ENCODE measurements around the gene BEND7.

Gene BEND7

GRCh38 chr10:13483951-13484350, 44.9 kb downstream of the BEND7 start:
- TF ChIP-seq SPI1 (IDR thresholded peaks at IDR 0.05; ENCODE audit: borderline replicate concordance, low read depth), result no peak
- TF ChIP-seq GABPA (IDR thresholded peaks at IDR 0.05; ENCODE audit: low read depth), result no peak
- TF ChIP-seq, protein P1, sequence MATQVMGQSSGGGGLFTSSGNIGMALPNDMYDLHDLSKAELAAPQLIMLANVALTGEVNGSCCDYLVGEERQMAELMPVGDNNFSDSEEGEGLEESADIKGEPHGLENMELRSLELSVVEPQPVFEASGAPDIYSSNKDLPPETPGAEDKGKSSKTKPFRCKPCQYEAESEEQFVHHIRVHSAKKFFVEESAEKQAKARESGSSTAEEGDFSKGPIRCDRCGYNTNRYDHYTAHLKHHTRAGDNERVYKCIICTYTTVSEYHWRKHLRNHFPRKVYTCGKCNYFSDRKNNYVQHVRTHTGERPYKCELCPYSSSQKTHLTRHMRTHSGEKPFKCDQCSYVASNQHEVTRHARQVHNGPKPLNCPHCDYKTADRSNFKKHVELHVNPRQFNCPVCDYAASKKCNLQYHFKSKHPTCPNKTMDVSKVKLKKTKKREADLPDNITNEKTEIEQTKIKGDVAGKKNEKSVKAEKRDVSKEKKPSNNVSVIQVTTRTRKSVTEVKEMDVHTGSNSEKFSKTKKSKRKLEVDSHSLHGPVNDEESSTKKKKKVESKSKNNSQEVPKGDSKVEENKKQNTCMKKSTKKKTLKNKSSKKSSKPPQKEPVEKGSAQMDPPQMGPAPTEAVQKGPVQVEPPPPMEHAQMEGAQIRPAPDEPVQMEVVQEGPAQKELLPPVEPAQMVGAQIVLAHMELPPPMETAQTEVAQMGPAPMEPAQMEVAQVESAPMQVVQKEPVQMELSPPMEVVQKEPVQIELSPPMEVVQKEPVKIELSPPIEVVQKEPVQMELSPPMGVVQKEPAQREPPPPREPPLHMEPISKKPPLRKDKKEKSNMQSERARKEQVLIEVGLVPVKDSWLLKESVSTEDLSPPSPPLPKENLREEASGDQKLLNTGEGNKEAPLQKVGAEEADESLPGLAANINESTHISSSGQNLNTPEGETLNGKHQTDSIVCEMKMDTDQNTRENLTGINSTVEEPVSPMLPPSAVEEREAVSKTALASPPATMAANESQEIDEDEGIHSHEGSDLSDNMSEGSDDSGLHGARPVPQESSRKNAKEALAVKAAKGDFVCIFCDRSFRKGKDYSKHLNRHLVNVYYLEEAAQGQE (IDR thresholded peaks at IDR 0.05; ENCODE audit: insufficient replicate concordance, low read depth), result no peak
- TF ChIP-seq, protein P2, sequence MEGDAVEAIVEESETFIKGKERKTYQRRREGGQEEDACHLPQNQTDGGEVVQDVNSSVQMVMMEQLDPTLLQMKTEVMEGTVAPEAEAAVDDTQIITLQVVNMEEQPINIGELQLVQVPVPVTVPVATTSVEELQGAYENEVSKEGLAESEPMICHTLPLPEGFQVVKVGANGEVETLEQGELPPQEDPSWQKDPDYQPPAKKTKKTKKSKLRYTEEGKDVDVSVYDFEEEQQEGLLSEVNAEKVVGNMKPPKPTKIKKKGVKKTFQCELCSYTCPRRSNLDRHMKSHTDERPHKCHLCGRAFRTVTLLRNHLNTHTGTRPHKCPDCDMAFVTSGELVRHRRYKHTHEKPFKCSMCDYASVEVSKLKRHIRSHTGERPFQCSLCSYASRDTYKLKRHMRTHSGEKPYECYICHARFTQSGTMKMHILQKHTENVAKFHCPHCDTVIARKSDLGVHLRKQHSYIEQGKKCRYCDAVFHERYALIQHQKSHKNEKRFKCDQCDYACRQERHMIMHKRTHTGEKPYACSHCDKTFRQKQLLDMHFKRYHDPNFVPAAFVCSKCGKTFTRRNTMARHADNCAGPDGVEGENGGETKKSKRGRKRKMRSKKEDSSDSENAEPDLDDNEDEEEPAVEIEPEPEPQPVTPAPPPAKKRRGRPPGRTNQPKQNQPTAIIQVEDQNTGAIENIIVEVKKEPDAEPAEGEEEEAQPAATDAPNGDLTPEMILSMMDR (IDR thresholded peaks at IDR 0.05; ENCODE audit: insufficient read depth, low read length), result no peak
- no peak for TF ChIP-seq POLR2AphosphoS5 (IDR thresholded peaks at IDR 0.05; ENCODE audit: low read depth)
- DNase-seq (ENCODE audit: low read depth in 1 of 2, low spot score in 1 of 2), result peak in 1 of 2 experiments; percentile 6

DNA sequence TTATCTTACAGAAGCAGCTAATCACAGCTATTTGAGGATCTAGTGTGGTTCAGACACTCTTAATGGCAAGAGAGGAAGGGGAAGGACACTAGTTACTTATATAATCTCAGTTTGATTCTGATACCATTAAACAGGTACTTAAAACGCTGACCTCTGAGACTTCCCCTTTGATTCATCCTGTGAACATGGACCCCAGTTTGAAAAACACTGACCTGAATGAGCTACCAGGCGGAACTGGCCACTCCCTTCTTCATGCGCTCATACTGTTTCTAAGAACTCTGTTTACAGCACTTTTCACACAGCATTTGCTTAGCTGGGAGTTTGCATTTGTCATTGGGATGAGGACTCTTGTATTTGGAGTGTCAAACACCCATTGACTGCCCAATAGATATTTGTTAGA, 45.7 kb downstream of the BEND7 start:
- Histone ChIP-seq H3K4me3 (replicated peaks; ENCODE audit: insufficient read depth, low read length) (no peak overlapping the region), H3K27ac (replicated peaks) (no peak overlapping the region), H3K27me3 (ENCODE audit: insufficient read depth, poor library complexity, severe bottlenecking) (no peaks in the 10 kb centered on the region)
- TF ChIP-seq, protein P1 (IDR thresholded peaks at IDR 0.05; ENCODE audit: insufficient replicate concordance, low read depth), result no peak
- no peak for TF ChIP-seq POLR2AphosphoS5 (IDR thresholded peaks at IDR 0.05; ENCODE audit: low read depth)
- TF ChIP-seq GABPA (IDR thresholded peaks at IDR 0.05; ENCODE audit: low read depth), result no peak
- TF ChIP-seq SPI1 (IDR thresholded peaks at IDR 0.05; ENCODE audit: borderline replicate concordance, low read depth), result no peak
- TF ChIP-seq, protein P2 (IDR thresholded peaks at IDR 0.05; ENCODE audit: insufficient read depth, low read length), result no peak
- DNase-seq (ENCODE audit: low read depth in 1 of 2, low spot score in 1 of 2), result no peak

More at GRCh38 chr10:13483951-13484350, 44.9 kb downstream of the BEND7 start:
- Histone ChIP-seq H3K27me3 (ENCODE audit: insufficient read depth, poor library complexity, severe bottlenecking) (no peaks in the 10 kb centered on the region), H3K27ac (replicated peaks) (no peak overlapping the region), H3K4me3 (replicated peaks; ENCODE audit: insufficient read depth, low read length) (no peak overlapping the region)

GRCh38 chr10:13481690-13482089, 47.1 kb downstream of the BEND7 start:
- Histone ChIP-seq H3K4me3 (replicated peaks; ENCODE audit: insufficient read depth, low read length) (no peak overlapping the region), H3K27ac (replicated peaks) (no peak overlapping the region)
- no peak for TF ChIP-seq GABPA (IDR thresholded peaks at IDR 0.05; ENCODE audit: low read depth)
- TF ChIP-seq, protein P1 (IDR thresholded peaks at IDR 0.05; ENCODE audit: insufficient replicate concordance, low read depth), result no peak
- TF ChIP-seq, protein P2 (IDR thresholded peaks at IDR 0.05; ENCODE audit: insufficient read depth, low read length), result no peak
- TF ChIP-seq SPI1 (IDR thresholded peaks at IDR 0.05; ENCODE audit: borderline replicate concordance, low read depth), result no peak
- no peak for TF ChIP-seq POLR2AphosphoS5 (IDR thresholded peaks at IDR 0.05; ENCODE audit: low read depth)

More at GRCh38 chr10:13481690-13482089, 47.1 kb downstream of the BEND7 start:
- H3K27me3 ChIP-seq (ENCODE audit: insufficient read depth, poor library complexity, severe bottlenecking), result no peaks in the 10 kb centered on the region
- DNase-seq (ENCODE audit: low read depth in 1 of 2, low spot score in 1 of 2), result no peak
